OCI-LY7 (cell line): ENCODE data around the gene BUD23. TPM values are rescaled to one million over a fixed set of nuclear protein-coding genes. Genes with fewer than 3 reads are reported as not detected.

ENCODE experiments used
- BruUV-seq: library from RNA; stranded (reverse); fragments of 400-500 nt; replicated peaks from 2 replicates; lab custom pipeline; 2021; lab: Mats Ljungman, UMichigan
- CTCF ChIA-PET: fragments of 300-600 bp; sonication (Branson Sonifier 250); formaldehyde crosslinking; loops from one replicate; lab custom pipeline; 2022; ENCODE audit warnings: antibody characterized with exemption; ENCODE audit not compliant: unreplicated experiment; lab: Charles Lee
- POLR2A ChIA-PET: fragments of 300-600 bp; sonication (Branson Sonifier 250); formaldehyde crosslinking; loops from one replicate; lab custom pipeline; 2022; ENCODE audit warnings: antibody characterized with exemption; lab: Charles Lee
- DNase-seq: peaks from one replicate; pipeline ENCODE4 v3.0.0-alpha.2; 2015; ENCODE audit warnings: low spot score
- H2AFZ ChIP-seq: fragments of 200-600 bp; sonication (generic), shearing (Covaris generic); 2 replicates; pipeline ENCODE4 v1.6.1; 2014; ENCODE audit warnings: mild to moderate bottlenecking, antibody characterized with exemption, low read length, moderate library complexity
- H3K27ac ChIP-seq: fragments of 200-600 bp; sonication (generic); 2 replicates; pipeline ENCODE4 v1.5.1; 2014; ENCODE audit warnings: mixed run types, low read depth, mild to moderate bottlenecking, moderate library complexity, low read length, inconsistent platforms; ENCODE audit not compliant: poor library complexity, severe bottlenecking
- H3K36me3 ChIP-seq: fragments of 200-600 bp; sonication (generic); 2 replicates; pipeline ENCODE4 v1.6.1; 2014; ENCODE audit warnings: mild to moderate bottlenecking, antibody characterized with exemption, low read length, moderate library complexity, mixed read lengths; ENCODE audit not compliant: insufficient read depth
- H3K4me1 ChIP-seq: fragments of 200-600 bp; sonication (generic); 2 replicates; pipeline ENCODE4 v1.5.1; 2014; ENCODE audit warnings: mild to moderate bottlenecking, low read length; ENCODE audit not compliant: insufficient read depth, poor library complexity, severe bottlenecking
- H3K4me2 ChIP-seq: fragments of 200-600 bp; sonication (generic); 2 replicates; pipeline ENCODE4 v1.6.1; 2014; ENCODE audit warnings: mild to moderate bottlenecking, low read length
- H3K4me3 ChIP-seq: fragments of 200-600 bp; sonication (generic); 2 replicates; pipeline ENCODE4 v1.5.1; 2014; ENCODE audit warnings: mild to moderate bottlenecking, low read depth, low read length; ENCODE audit not compliant: poor library complexity, severe bottlenecking
- H3K79me2 ChIP-seq: fragments of 200-600 bp; sonication (generic); 2 replicates; pipeline ENCODE4 v1.6.1; 2016; ENCODE audit warnings: low read depth, mild to moderate bottlenecking, low read length, moderate library complexity, mixed read lengths; ENCODE audit not compliant: insufficient read depth
- H3K9me2 ChIP-seq: fragments of 200-600 bp; sonication (generic); 2 replicates; pipeline ENCODE4 v1.6.1; 2016; ENCODE audit warnings: mild to moderate bottlenecking, low read length, mixed read lengths; ENCODE audit not compliant: insufficient read depth
- H3K9me3 ChIP-seq: fragments of 200-600 bp; sonication (generic); 2 replicates; pipeline ENCODE4 v1.6.1; 2014; ENCODE audit warnings: mild to moderate bottlenecking, mixed run types, low read length, mixed read lengths
- H4K20me1 ChIP-seq: fragments of 200-600 bp; sonication (generic); 2 replicates; pipeline ENCODE4 v1.6.1; 2014; ENCODE audit warnings: mild to moderate bottlenecking, antibody characterized with exemption, low read length, moderate library complexity, mixed read lengths; ENCODE audit not compliant: insufficient read depth
- EZH2phosphoT487 ChIP-seq: fragments of 200-600 bp; sonication (generic); IDR thresholded peaks from 2 replicates; pipeline ENCODE4 v1.6.1; 2018; ENCODE audit warnings: low read depth, borderline replicate concordance, mild to moderate bottlenecking, mixed run types, antibody characterized with exemption, low read length, moderate library complexity, mixed read lengths
- intact Hi-C: fragments of 100-400 bp; cut with micrococcal nuclease; formaldehyde crosslinking; loops from one replicate; pipeline ENCODE4 v1.10.0; 2022; ENCODE audit not compliant: unreplicated experiment
- microRNA-seq: library from miRNA; unstranded; fragments of <30 nt; microRNA quantifications from one replicate; pipeline ENCODE4 v1.2.0, GENCODE V29; 2022; ENCODE audit warnings: borderline replicate concordance
- small RNA-seq: library from RNA; depleted of rRNA; stranded (forward); fragments of <200 nt; gene quantifications from one replicate; pipeline ENCODE3, GENCODE V24; 2014
- total RNA-seq, 2 experiments: library from RNA; depleted of rRNA in 1 of 2; stranded (reverse); fragments of >200 nt in 1 of 2; shearing (Covaris generic) in 1 of 2; gene quantifications; 2 replicates each; pipeline ENCODE4 v1.2.3, GENCODE V29; 2014 to 2022
- TF ChIP-seq, protein P1 (sequence below): fragments of 200-600 bp; sonication (generic); conservative IDR thresholded peaks from 2 replicates; pipeline ENCODE4 v1.5.1; 2014; ENCODE audit warnings: mild to moderate bottlenecking, antibody characterized with exemption, low read length, moderate library complexity, mixed read lengths

Gene BUD23
- total RNA-seq, 2 experiments from 2014 or later = 58.1 to 91.1 TPM

DNA sequence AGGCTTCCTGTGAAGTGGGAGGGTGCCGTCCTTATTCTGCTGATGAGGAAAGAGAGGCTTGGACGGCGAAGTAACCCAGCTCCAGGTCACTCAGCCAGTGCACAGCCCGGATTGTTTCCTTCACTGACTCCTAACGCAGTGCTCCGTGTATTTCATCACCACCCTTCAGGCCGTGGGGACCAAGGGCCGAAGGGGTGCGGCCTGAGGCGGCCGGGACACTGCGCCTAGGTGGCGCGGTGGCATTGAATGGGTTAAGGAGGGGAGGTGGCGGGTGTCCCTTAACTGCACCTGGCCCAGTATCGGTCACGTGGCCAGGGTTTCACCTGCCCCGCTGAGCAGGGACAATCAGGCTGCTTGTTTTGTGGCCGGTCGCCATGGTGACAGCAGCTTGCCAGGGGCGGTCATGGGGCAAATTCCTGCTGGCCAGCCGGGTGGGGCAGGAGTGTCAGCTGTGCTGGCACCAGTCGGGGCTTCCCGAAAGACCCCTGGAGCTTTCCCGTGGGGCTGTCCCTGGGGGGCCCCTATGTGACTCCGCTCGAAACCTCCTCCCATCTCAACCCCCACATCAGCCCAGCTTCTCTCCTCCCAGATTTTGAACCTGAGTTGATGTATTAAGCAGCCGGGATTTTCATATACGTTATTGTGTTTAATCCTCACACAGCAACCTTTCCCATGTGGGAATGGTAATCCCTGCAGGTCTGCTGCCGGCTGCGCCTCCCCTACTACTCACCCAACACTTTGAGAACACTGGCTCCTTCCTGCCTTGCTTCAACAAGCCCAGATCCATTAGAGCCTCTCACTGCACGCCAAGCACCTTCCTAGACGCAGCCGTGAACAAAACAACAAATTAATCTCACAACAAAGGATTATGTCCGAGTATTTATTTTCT is 59.6 kb downstream of the BUD23 start:
- H3K4me2 ChIP-seq = peak overlapping the region; percentile 49
- no peaks in the 10 kb centered on the region for H3K36me3 ChIP-seq
- TF ChIP-seq, protein P1, sequence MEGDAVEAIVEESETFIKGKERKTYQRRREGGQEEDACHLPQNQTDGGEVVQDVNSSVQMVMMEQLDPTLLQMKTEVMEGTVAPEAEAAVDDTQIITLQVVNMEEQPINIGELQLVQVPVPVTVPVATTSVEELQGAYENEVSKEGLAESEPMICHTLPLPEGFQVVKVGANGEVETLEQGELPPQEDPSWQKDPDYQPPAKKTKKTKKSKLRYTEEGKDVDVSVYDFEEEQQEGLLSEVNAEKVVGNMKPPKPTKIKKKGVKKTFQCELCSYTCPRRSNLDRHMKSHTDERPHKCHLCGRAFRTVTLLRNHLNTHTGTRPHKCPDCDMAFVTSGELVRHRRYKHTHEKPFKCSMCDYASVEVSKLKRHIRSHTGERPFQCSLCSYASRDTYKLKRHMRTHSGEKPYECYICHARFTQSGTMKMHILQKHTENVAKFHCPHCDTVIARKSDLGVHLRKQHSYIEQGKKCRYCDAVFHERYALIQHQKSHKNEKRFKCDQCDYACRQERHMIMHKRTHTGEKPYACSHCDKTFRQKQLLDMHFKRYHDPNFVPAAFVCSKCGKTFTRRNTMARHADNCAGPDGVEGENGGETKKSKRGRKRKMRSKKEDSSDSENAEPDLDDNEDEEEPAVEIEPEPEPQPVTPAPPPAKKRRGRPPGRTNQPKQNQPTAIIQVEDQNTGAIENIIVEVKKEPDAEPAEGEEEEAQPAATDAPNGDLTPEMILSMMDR = no peak
- TF ChIP-seq EZH2phosphoT487 = no peak
- no peak overlapping the region for H3K27ac ChIP-seq
- no peaks in the 10 kb centered on the region for H4K20me1 ChIP-seq
- peak overlapping the region; percentile 29 for H3K4me3 ChIP-seq
- H2AFZ ChIP-seq = peak overlapping the region; percentile 55
- H3K9me2 ChIP-seq = no peaks in the 10 kb centered on the region
- ChIA-PET POLR2A (interaction anchor here (0.6 to 1.4 kb wide), 4 partner anchors 8 to 165 kb away, joined by 3 to 4 read pairs (median 3); partner anchors contain the start of gene TBL2), CTCF (no interaction called here)
- H3K9me3 ChIP-seq = no peaks in the 10 kb centered on the region
- intact Hi-C loops = no loop called here
- BruUV-seq = no TSS peak
- DNase-seq = peak; percentile 88
- peaks cover under 1% of the 10 kb centered on the region; the same call in 1 of the 2 replicates for H3K79me2 ChIP-seq
- H3K4me1 ChIP-seq = peaks cover 32% of the 10 kb centered on the region

DNA sequence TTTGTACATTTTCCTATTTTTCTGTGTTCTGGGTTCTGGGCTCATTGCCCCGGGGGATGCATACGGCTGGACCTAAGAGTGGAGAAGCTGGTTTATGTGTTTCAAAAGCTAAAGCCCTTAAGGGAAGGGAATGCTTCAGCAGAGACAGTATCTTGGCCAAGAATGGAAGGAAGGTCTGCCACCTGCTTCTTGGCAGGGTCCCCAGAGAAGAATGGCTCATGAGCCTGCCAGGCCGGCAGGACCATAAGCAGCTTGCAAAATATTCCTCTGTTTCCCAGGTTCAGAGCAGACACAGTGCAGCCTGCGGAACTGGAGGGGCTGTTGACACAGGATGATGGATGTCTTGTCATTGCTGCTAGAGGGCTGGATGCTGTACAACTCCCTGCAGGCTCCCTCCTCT is 63.0 kb downstream of the BUD23 start:
- Histone ChIP-seq H4K20me1 (no peaks in the 10 kb centered on the region), H3K79me2 (no peaks in the 10 kb centered on the region), H3K4me3 (no peak overlapping the region), H3K9me3 (no peaks in the 10 kb centered on the region), H3K36me3 (no peaks in the 10 kb centered on the region), H3K4me1 (peaks cover 24% of the 10 kb centered on the region), H2AFZ (no peak overlapping the region), H3K4me2 (no peak overlapping the region), H3K27ac (no peak overlapping the region), H3K9me2 (no peaks in the 10 kb centered on the region)
- DNase-seq = no peak
- intact Hi-C loops = no loop called here
- ChIA-PET CTCF (no interaction called here), POLR2A (no interaction called here)
- TF ChIP-seq EZH2phosphoT487 = no peak
- TF ChIP-seq, protein P1 = no peak
- no TSS peak for BruUV-seq

Small RNAs within 50 kb of the gene (microRNA-seq; reads per million reads assigned to microRNA genes)
- gene MIR4284 = not detected

Small RNAs within 50 kb of the gene (small RNA-seq; reads per million reads assigned to genes)
- gene MIR4284 (0.31 reads per million), gene RN7SL265P (not detected)

Other genes starting within 250 kb of the BUD23 start
- gene FZD9, start 249.8 kb upstream of the BUD23 start, total RNA-seq (2014; rRNA removed; shearing (Covaris generic)) = not detected in 2 replicates
- gene FZD9, start 249.8 kb upstream of the BUD23 start, total RNA-seq (2022) = not detected in 2 replicates
- gene BAZ1B, start 161.3 kb upstream of the BUD23 start, total RNA-seq (2014; rRNA removed; shearing (Covaris generic)) = 77.8 and 86.8 TPM in 2 replicates
- gene BAZ1B, start 161.3 kb upstream of the BUD23 start, total RNA-seq (2022) = 109 and 117 TPM in 2 replicates
- gene BCL7B, start 125.9 kb upstream of the BUD23 start, total RNA-seq (2014; rRNA removed; shearing (Covaris generic)) = 27.7 and 31.7 TPM in 2 replicates
- 47.1 and 51.7 TPM in 2 replicates for gene BCL7B, start 125.9 kb upstream of the BUD23 start, total RNA-seq (2022)
- gene TBL2, start 105.0 kb upstream of the BUD23 start, total RNA-seq (2014; rRNA removed; shearing (Covaris generic)) = 36.9 and 39.8 TPM in 2 replicates
- gene TBL2, start 105.0 kb upstream of the BUD23 start, total RNA-seq (2022) = 42.8 and 47.9 TPM in 2 replicates
- gene MLXIPL, start 59.1 kb upstream of the BUD23 start, total RNA-seq (2014; rRNA removed; shearing (Covaris generic)) = not detected in 2 replicates
- gene MLXIPL, start 59.1 kb upstream of the BUD23 start, total RNA-seq (2022) = not detected in 2 replicates
- gene VPS37D, start 15.8 kb upstream of the BUD23 start, total RNA-seq (2014; rRNA removed; shearing (Covaris generic)) = 2.4 and 5.3 TPM in 2 replicates
- 5.2 and 5.3 TPM in 2 replicates for gene VPS37D, start 15.8 kb upstream of the BUD23 start, total RNA-seq (2022)
- 4.0 and 5.9 TPM in 2 replicates for gene DNAJC30, start 144 bp upstream of the BUD23 start, total RNA-seq (2014; rRNA removed; shearing (Covaris generic))
- gene DNAJC30, start 144 bp upstream of the BUD23 start, total RNA-seq (2022) = 11.8 and 13.7 TPM in 2 replicates
- 5.3 and 11.3 TPM in 2 replicates for gene STX1A, start 36.1 kb downstream of the BUD23 start, total RNA-seq (2014; rRNA removed; shearing (Covaris generic))
- gene STX1A, start 36.1 kb downstream of the BUD23 start, total RNA-seq (2022) = 5.7 TPM in 2 replicates
- gene ABHD11, start 55.2 kb downstream of the BUD23 start, total RNA-seq (2014; rRNA removed; shearing (Covaris generic)) = 25.8 and 27.4 TPM in 2 replicates
- 27.5 and 30.5 TPM in 2 replicates for gene ABHD11, start 55.2 kb downstream of the BUD23 start, total RNA-seq (2022)
- gene CLDN3, start 86.7 kb downstream of the BUD23 start, total RNA-seq (2014; rRNA removed; shearing (Covaris generic)) = not detected in 2 replicates
- gene CLDN3, start 86.7 kb downstream of the BUD23 start, total RNA-seq (2022) = not detected in 2 replicates
- 0.13 TPM in 2 replicates for gene CLDN4, start 147.4 kb downstream of the BUD23 start, total RNA-seq (2014; rRNA removed; shearing (Covaris generic))
- gene CLDN4, start 147.4 kb downstream of the BUD23 start, total RNA-seq (2022) = 0.90 and 1.0 TPM in 2 replicates
- gene METTL27, start 158.9 kb downstream of the BUD23 start, total RNA-seq (2014; rRNA removed; shearing (Covaris generic)) = 0.92 and 3.1 TPM in 2 replicates
- 2.1 and 2.3 TPM in 2 replicates for gene METTL27, start 158.9 kb downstream of the BUD23 start, total RNA-seq (2022)
- gene TMEM270, start 177.6 kb downstream of the BUD23 start, total RNA-seq (2014; rRNA removed; shearing (Covaris generic)) = not detected in 2 replicates
- not detected in 2 replicates for gene TMEM270, start 177.6 kb downstream of the BUD23 start, total RNA-seq (2022)